HG02870 (cell line): ENCODE results near the gene CFP.
"Not testable (repeated sequence)": the region's sequence is repeated elsewhere in the genome, so short reads cannot be mapped to it uniquely, and the experiment has no call there.

Experiments used
- ATAC-seq: cut with Tn5 transposase; IDR thresholded peaks from one replicate; pipeline ENCODE4 v1.9.1; 2021; ENCODE audit warnings: mild to moderate bottlenecking, moderate library complexity; ENCODE audit not compliant: unreplicated experiment

Gene CFP

GRCh38 chrX:47629419-47630200 is at the start of gene CFP:
Gene CFP, minus strand, starts transcription at chrX:47629930. Its CDS starts 86 bp downstream, at chrX:47629844.
- no peak for ATAC-seq

GRCh38 chrX:47675959-47676859 is 46.5 kb upstream of the CFP start:
- not testable (repeated sequence) for ATAC-seq

DNA sequence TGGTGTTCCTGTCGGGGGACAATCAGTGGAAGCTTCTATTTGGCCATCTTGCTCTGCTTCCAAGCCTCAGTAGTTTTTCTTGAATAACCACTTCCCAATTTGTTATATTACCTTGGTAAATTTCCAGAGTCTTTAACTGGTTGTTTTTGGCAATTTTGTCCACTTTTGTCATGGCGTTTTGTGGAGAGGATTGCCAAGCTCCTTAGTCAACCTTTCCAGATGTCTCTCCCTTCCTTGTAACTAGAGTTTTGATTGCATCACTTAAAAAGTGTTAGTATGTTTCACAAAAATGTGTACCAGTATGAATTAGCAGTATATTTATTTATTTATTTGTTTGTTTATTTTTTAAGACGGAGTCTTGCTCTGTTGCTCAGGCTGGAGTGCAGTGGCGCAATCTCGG is 45.0 kb upstream of the CFP start:
- no peak for ATAC-seq

DNA sequence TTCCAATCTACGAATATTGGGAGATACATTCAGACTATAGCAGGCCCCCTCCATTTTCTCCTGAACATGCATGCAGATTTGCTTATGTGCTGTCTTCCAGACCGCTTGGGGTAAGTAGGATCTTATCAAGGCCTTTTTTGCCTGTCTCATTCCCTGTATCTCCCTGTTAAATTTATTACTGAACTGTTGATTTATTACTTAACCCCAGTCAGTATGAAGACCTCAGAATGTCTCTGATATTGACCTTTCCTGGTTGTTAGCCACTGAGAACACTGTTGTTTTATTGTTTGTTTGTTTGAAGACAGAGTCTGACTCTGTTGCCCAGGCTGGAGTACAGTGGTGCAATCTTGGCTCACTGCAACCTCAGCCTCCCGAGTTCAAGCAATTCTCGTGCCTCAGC is 36.1 kb upstream of the CFP start:
- ATAC-seq: not testable (repeated sequence)

- no peak for ATAC-seq
These were observed 35.0 kb upstream of the CFP start for GRCh38 chrX:47664737-47665136.

DNA sequence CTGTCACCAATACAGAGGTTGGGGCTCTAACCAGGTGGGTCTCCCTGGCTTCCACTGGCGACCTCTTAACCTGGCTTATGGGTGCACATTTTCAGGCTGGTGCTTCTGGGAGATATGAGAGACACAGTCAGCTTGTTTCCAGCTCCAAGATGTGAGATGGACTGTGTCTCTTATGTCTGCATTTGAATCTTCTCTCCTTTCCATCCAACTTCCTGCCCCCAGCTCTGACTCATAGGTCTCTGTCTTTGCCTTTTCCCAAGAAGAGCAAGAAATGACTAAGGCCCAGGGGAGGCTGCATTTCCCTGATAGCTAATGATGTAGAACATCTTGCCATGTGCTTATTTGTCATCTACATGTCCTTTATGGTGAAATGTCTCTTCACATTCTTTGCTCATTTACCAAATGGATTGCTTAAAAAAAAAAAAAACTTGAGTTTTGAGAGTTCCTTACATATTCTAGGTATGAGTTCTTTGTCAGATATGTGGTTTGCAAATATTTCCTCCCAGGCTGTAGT is 32.5 kb upstream of the CFP start:
- ATAC-seq: no peak

GRCh38 chrX:47661539-47661938 is 31.8 kb upstream of the CFP start:
- ATAC-seq: no peak

DNA sequence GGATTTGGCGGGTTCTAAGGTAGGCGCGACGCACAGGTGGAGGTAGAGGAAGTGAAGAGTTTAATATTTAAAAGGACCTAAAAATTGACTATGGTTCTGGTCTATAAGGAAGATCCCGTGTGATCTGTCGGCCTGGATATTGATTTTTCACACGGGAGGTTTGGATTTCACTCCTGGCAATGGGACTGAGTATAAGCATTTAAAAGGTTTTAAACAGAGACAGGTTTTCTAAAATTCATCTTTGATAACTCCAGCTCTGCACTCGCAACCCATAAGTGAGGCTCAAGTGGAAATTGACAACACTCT is 29.6 kb upstream of the CFP start:
- no peak for ATAC-seq

DNA sequence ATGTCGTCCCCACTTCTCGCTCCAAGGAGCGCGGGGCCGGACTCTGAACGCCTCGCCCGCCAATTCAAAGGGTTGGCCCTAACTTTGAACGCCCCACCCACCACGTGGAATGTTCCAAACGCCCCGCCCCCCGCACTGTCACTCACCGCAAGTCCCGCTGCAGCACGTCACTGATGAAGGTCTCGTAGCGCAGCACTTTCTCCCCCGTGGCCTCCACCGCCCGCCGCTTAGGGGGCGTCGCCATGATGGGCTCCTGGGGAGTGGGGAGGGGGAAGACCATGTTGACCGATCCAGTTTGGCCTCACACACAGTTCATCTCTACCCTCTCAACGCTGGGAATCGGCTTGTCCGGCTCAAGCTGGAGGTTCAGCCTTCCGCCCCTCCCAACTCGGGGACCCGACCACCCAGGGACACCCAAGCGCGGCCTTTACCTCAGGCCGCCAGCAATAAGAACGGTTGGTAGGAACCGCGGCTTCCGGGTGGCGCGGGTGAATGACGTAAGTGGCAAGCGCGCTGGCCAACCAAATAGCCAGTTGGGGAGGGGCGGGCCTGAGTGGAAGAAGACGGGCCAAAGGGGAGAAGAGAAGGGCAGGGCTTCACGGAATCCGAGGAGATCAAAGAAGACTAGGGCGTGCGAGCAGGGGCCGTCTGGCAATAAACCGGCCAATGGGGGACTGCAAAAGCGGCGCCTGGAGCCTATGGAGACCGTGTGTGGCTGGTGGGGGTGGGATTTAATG is 29.1 kb upstream of the CFP start, which contains the start of gene UXT:
Gene UXT (minus strand): TSS at position 497 of the 737 bp plus-strand sequence. CDS start 253 bp downstream, at position 244.
- ATAC-seq: peak; percentile 76

DNA sequence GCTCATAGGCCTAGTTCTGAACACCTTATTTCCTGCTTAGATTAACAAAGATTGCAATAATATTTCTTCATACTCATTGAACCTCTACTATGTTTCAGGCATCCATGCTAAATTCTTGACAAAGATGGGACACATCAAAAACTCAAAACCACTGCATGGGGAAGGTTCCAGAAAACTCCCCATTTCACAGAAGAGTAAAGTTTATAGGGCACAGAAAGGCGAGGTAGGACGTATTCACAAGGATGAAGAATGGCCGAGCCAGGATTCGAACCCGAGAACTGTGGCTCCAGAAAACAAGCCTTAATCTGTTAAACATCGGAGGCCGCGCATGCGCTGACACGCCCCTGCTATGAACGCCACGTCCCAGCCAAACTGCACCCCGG is 28.6 kb upstream of the CFP start:
- ATAC-seq: no peak

DNA sequence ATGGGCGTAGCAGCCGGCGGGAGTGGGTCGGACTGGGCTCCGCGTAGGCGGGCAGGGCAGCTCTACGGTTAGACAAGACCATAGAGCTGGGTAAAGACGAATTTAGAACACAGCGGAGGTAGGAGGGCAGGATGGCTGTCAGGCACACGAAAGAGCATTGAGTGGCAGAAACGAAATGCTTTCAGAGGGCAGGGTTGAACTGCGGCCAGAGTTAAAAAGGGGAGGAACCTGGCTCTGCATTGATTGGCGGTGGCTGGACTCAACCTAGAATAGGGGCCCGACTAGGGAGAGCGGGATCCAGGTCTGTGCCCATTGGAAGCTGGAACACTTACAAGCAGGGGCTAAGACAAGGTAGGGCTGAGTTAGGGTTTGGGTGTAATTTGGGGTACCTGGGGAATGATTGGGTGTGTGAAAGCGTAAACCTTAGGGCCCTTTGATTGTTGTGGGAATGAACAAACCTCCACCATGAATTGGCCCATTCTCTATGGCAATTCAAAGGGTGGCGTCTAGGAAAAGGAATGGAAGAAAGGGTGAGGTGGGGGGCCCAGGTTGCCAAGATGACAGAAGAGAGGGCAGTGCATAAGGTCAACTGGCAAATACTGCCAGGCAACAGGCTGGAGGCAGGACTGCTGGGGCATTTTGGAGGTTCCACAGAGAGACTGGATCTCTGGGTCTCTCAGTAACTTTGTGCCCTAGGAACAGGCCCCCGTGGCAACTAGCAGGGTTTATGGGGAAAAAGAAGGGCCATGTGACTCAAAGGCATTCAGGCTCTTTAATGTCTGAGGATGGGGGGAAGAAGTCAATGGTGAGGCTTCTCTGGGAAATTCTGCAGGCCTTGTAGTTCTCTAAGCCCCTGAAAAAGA is 21.5 kb upstream of the CFP start:
- ATAC-seq: no peak

DNA sequence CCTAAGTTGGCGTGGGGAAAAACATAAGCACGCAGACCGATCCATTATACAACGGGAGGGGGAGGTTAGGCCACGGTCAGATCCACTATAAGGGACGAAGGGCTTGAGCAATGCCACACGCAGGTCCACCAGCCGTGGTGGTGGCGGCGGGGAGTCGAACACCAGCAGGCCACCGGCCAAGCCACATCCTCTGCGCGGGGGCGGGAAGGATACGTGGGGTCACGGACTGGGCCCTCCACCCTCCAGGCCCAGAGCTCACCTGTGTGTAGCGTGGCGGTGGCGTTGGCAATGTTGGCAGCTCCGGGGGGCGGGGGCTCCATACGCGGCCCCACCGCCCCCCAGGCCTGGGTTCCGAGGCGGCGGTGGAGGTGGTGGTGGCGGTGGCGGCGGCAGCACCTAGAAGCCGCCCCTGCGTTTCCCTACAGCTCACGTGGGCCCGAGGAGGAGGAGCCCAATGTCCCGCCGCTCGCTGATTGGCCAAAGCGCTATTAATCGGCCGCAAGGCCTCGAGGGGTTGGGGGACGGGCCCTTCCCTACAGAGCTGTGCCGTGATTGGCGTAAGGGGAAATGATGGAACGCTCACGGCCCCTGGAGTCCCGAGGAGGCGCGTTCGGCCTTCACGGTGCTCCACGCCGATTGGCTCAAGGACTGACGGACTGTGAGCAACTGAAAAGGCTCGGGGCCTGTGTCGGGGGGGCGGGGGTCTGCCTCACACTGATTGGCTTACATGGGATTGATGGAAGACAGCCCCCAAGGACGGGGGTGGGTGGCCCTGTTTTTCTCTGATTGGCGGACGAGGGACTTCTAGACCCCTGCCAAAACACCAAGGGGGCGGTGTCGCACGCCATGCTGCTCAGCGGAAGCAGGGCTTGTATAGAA is 20.7 kb upstream of the CFP start, which contains the start of gene ELK1:
Gene ELK1 (minus strand): TSS at position 400 of the 879 bp plus-strand sequence. CDS start 9,122 bp downstream, outside the sequence.
- ATAC-seq: peak; percentile 83

GRCh38 chrX:47649781-47650163 is 20.0 kb upstream of the CFP start:
- ATAC-seq: no peak

GRCh38 chrX:47649271-47649670 is 19.5 kb upstream of the CFP start:
- no peak for ATAC-seq

GRCh38 chrX:47648376-47648775 is 18.6 kb upstream of the CFP start:
- no peak for ATAC-seq

DNA sequence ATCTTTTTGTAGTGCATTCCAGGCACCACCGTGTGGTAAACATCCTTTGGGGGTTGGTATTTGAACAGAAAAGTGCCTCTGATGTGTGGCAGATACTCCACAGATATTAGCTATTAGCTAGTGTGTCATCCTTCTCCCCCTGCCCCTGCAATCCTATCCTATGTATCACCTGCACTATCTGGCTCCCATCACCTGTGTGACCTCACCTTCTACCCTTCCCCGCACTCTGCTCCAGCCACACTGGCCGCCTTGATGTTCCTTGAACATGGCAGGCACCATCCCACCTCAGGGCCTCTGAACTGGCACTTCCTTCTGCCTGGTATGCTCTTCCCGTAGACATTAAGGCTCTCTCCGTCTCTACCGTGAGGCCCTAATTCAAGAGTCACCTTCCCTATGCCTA is 16.9 kb upstream of the CFP start:
- ATAC-seq: no peak

DNA sequence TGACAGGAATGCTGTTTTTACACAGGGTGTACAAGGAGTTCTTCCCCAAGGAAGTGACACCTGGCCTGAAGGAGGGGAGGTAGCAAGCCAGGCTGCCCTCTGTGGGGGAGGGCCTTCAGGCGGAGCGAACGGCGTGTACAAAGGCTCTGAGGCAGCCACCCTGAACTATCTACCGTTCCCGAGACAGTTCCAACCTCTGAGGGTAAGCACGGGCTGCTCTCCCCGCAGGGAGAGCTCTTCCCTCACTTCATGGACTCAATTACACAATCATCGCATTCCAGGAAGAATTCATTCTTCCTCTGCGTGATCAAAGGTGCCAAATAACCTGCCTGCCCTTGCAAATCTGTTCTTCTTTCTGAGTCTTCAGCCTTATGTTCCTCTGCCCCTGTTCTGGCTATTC is 15.8 kb upstream of the CFP start:
- no peak for ATAC-seq

DNA sequence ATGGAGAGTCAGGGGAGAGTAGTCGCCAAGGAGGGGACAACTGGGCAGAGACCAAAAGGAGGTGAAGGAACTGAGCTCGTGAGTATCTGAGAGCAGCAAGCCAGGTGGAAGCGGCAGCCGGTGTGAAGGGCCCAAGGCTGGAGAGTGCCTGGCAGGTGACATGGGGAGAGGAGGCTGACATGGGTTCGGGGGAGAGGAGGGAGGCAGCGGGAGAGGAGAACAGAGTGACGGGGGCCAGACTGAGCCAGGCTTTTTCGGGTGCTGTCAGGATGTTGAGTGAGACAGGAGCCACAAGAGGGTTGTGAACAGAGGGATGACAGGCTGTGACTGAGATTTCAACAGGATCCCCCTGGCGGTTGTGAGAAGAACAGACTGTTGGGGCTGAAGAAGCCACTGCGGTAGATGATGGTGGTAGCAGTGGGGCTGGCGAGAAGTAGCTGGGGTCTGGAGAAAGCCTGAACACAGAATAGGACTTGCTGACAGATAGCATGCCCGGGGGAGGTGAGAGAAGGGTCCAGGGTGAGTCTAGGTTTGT is 14.9 kb upstream of the CFP start:
- ATAC-seq: no peak

GRCh38 chrX:47643926-47644325 is 14.2 kb upstream of the CFP start:
- ATAC-seq: no peak
